ENCODE results near the gene ATP1A1. TPM values are rescaled to one million over a fixed set of nuclear protein-coding genes. Genes with fewer than 3 reads are reported as not detected.
A peak's percentile ranks its signal among the peaks of the same experiment; 100 is the strongest.

The ATP1A1 gene
- total RNA-seq, 1 donor from 2014 or later: 123 TPM

- FAIRE-seq (no peak), DNase-seq (ENCODE audit: low read depth) (no peak)
- no peak for TF ChIP-seq CTCF (IDR thresholded peaks at IDR 0.05; ENCODE audit: insufficient read depth, low read length, severe bottlenecking)
- Histone ChIP-seq H3K27me3 (ENCODE audit: control insufficient read depth, insufficient read depth, low read length) (no peaks in the 10 kb centered on the region), H3K36me3 (ENCODE audit: control insufficient read depth, insufficient read depth, low read length) (no peaks in the 10 kb centered on the region), H3K4me3 (ENCODE audit: low read depth, low read length) (no peak overlapping the region)
These were observed 56.9 kb downstream of the ATP1A1 start for GRCh38 chr1:116429821-116430374.

- no peak for FAIRE-seq
- TF ChIP-seq CTCF (IDR thresholded peaks at IDR 0.05; ENCODE audit: insufficient read depth, low read length, severe bottlenecking): no peak
- no peaks in the 10 kb centered on the region for H3K36me3 ChIP-seq (ENCODE audit: control insufficient read depth, insufficient read depth, low read length)
- H3K27me3 ChIP-seq (ENCODE audit: control insufficient read depth, insufficient read depth, low read length): no peaks in the 10 kb centered on the region
- no peak overlapping the region for H3K4me3 ChIP-seq (ENCODE audit: low read depth, low read length)
- DNase-seq (ENCODE audit: low read depth): no peak
These were observed 58.9 kb downstream of the ATP1A1 start for GRCh38 chr1:116431870-116432500.

GRCh38 chr1:116432655-116433265 lies 59.7 kb downstream of the ATP1A1 start:
- FAIRE-seq (no peak), DNase-seq (ENCODE audit: low read depth) (no peak)
- no peak for TF ChIP-seq CTCF (IDR thresholded peaks at IDR 0.05; ENCODE audit: insufficient read depth, low read length, severe bottlenecking)
- Histone ChIP-seq H3K4me3 (ENCODE audit: low read depth, low read length) (no peak overlapping the region), H3K36me3 (ENCODE audit: control insufficient read depth, insufficient read depth, low read length) (no peaks in the 10 kb centered on the region), H3K27me3 (ENCODE audit: control insufficient read depth, insufficient read depth, low read length) (no peaks in the 10 kb centered on the region)

GRCh38 chr1:116433275-116434257 lies 60.5 kb downstream of the ATP1A1 start:
- TF ChIP-seq CTCF (IDR thresholded peaks at IDR 0.05; ENCODE audit: insufficient read depth, low read length, severe bottlenecking): no peak
- H3K4me3 ChIP-seq (ENCODE audit: low read depth, low read length): no peak overlapping the region
- H3K36me3 ChIP-seq (ENCODE audit: control insufficient read depth, insufficient read depth, low read length): no peaks in the 10 kb centered on the region
- DNase-seq (ENCODE audit: low read depth) (peak; percentile 83), FAIRE-seq (no peak)
- no peaks in the 10 kb centered on the region for H3K27me3 ChIP-seq (ENCODE audit: control insufficient read depth, insufficient read depth, low read length)

GRCh38 chr1:116434849-116435248 lies 61.8 kb downstream of the ATP1A1 start:
- Histone ChIP-seq H3K27me3 (ENCODE audit: control insufficient read depth, insufficient read depth, low read length) (no peaks in the 10 kb centered on the region), H3K36me3 (ENCODE audit: control insufficient read depth, insufficient read depth, low read length) (no peaks in the 10 kb centered on the region), H3K4me3 (ENCODE audit: low read depth, low read length) (no peak overlapping the region)
- no peak for DNase-seq (ENCODE audit: low read depth)
- TF ChIP-seq CTCF (IDR thresholded peaks at IDR 0.05; ENCODE audit: insufficient read depth, low read length, severe bottlenecking): no peak
- no peak for FAIRE-seq

All from bronchial epithelial cell (primary cell).